CD4-positive, alpha-beta T cell treated with Interferon alpha-2 for 1 hour (primary cell): ENCODE results near the gene HRH3.

Source experiments
- DNase-seq, 2 donors: peaks; one replicate each; pipeline ENCODE4 v3.0.0-alpha.2; 2020 to 2022

HRH3 gene

DNA sequence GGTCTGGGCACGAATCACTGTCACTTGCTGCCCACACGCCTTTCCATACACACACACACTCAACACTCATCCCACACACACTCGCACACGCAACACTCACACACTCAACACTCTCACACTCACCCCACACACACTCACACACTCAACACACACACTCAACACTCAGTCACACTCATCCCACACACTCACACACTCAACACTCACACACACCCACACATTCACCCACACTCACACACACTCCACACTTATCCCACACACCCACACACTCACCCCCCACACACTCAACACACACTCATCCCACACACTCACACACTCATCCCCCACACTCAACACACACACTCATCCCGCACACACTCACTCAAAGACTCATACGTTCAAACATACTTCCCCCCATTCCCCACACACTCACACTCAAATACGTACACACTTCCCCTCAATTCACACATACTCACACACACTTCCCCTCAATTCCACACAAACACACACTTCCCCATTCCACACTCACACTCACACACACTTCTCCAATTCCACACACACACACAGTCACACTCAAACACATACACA lies 9.0 kb upstream of the HRH3 start:
- DNase-seq, result no peak

DNA sequence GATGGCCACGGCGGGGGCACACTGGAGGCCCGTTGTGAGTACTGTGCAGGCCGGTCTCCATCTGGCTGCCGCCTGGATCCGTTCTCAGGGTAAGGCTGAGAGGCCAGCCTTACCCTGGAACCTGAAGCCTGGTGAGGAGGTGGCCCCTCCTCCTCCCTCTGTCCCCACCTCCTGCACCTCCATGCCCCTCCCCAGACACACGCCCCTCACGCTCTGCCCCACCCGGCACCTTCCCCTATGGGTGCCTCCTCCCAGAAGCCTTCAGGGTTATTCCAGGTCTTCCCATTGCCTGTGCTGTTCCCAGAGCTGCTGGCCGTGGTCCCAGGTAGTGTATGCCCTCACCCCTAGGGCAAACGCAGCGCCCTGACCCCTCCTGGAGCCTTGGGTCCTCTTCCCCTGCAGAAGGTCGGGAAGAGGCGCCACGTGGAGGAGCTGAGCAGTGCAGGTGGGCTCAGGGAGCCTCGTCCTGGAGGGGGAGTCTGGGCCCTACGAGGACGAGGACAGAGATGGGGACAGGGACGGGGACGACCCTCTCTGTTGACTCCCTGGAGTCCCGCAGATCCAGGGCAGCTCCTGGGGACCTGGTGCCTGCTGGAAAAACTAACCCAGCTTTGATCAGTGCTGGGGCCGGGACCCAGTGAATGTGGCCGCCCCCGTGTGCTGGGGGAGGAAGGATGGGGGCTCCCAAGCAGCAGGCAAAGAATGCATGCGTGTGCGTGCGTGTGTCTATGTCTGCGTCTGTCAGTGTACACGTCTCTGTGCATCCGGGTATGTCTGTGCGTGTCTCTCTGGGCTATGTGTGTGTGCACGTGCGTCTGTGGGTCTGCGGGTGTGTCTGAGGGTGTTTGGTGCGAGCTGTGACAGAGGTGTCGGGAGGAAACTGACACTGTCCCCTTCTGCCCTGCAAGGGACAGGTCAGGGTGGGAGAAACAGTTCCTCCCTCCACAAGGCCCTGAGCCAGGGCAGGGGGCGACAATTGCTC lies 8.2 kb upstream of the HRH3 start:
- no peak for DNase-seq

DNA sequence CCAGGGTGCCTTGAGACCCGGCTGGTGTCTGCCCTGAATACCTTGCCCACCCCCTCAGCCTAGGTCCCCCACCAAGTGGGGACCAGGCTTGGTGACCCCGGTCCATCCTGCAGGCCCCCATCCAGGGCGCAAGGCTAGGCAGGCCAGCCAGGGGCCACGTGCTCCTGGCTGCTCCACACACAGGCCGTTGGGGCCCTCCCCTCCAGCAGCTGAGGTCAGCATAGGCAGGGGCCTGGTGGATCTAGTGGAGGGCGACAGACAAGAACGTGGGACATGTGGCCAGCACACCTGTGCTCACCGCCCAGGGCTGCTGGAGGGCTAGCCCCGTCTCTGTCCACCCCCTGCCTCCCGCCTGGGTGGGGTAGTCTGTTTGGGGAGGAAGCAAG lies 7.5 kb upstream of the HRH3 start:
- no peak for DNase-seq

DNA sequence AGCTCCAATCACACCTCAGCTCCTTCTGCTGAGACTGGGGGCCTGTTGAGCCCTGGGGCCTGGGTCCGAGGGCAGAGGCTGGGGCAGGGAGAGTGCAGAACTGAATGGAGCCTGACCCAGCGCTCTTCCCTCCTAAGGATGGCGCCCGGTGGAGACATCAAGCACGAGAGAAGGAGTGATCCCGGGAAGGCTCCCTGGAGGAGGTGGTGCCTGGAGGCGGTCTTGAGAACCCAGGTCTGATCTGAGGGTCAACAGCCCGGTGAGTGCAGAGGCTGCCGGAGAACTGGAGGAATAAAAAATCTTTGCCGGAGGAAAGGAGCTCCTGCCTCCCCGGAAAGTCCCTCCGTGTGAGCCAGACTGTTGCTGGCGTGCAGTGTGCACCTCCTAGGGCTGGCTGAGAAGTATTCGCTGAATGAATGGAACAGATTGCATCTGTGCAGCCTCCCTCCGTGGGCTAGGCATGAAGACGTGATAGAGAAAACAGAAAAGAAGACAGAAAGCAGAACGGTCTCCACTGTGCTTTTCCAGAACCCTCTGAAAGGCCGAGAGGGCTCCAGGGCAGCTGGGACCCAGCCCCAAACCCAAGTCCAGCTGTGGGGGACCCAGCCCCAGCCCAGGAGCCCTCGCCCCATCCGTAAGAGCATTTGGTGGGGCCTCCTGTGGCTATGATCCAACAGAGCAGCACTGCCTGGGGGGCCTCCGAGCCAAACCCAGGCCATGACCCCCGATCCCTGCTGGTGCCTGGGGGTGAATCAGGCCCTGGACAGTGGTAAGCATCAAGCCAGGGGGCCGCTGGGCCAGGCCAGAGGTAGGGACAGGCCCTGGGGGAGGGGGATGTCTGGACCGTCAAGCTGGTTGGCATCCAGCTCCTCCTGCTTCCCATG lies 6.9 kb upstream of the HRH3 start:
- no peak for DNase-seq

DNA sequence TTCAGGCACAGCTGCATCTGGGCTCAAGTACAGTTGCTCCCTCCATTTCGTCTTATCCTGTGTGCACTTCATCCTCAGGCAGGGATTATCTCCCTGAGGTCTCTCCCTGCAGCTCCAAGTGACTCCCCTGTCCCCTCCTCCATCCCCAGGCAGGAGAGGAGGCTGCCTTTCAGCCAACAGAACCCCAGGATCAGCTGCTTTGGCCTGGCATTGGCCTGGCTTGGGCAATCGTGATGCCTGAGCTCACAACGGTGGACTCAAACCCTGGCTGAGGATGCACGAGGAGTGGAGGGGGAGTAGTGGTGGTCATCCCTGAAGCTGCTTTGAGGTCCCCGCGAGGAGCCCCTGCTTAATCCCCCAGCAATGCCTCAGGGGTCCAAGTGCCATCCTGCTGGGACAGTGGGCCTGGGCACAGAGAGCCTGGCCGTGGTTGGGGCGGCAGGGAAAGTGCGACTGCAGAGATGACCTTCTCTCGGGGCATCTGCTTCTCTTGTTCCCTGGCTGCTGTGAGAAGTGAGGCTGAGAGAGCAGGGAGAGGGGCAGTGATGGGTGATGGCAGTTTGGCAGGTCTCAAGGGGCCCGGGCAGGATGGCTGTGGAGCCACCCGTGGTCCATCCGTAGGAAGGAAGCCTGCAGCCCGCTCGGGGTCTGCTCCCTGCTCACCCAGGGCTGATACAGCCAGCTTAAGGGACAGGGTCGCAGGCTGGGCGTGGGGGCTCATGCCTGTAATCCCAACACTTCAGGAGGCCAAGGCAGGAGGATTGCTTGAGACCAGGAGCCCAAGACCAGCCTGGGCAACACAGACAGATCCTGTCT lies 6.0 kb upstream of the HRH3 start:
- no peak for DNase-seq

DNA sequence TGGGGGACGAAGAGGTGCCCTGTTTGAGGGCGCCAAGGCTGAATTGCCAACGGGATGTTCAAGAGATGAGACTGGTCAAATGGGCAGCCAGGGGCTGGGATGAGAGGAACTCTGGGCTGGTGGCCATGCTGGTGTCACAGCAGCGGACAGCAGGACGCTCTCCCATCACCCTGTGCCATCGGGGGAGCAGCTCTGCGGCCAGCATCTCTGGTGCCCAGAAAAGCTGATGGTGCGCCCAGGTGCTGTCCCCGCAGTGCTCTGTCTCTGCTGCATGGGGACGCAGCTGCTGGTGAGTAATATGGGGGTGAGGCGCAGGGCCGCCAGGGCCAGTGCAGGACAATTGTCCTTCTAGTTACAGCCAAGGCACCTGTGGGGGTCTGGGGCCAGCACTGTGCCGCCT lies 4.9 kb upstream of the HRH3 start:
- no peak for DNase-seq

DNA sequence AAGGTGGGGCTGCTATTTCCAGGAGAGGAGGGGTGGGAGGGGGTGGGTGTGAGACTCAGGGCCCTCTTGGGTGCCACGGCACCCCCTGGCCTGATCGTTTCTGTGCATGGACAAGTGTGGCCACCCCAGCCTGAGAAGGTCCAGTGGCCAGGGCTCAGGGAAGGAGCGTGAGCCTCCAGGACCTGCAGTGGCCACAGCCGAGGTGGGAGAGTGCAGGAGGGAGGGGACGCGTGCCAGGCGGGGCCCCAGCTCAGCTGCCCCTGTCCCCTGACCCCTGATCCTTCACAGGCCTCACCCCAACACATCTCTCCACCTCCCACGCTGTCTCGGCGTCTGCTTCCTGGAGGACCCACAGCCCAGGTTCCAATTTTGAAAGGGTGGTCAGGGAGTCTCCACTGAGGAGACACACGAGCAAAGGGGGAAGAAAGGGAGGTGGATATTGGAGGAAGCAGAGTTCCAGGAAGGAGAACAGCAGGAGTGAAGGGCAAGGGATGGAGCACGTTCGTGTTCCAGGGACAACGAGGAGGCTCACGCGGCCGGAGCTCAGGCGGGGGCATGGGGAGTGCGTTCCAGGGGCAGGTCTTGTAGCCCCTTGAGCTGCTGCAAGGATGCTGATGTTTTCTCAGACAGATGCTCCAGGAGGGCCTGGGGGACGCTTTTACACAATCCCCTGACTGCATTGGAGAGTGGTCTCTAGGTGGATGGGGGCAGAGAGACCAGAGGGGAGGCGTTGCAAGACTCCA lies 4.2 kb upstream of the HRH3 start:
- no peak for DNase-seq

DNA sequence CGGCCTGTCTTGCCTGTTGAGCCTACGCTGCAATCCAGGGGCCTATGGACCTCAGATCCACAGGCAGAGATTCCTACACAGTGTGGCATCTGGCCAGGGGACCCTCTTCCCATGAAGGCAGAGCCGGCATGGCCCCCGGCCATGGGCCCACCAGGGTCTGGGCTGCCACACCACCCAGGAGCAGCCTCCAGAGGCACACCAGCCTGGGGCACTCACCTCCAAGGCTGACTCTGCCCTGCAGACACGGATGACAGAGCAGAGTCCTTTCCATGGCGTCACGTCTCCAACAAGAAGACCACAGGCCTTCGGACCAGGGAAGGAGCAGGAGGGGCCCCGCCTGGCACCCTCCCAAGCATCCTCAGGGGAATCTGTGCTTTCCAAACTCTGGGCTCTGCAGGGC lies 3.5 kb upstream of the HRH3 start:
- DNase-seq, result no peak

DNA sequence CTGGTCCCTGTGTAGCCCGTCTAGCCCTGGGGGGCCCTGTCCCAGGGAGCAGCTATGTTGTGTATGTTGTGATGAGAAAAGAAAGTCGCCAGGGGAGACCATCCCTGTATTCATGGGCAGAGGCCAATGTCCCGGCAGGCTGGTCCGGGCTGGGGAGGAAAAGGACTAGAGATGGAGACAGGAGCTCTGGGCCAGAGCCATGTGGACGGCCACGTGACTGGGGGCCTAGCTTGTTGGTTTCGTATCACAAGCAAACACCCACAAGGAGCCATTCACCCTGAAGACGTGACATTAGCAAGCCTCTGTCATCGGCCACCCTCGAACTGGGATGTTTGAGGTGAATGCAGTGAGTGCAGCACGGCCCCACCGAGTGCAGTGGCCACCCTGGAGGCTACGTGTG lies 2.9 kb upstream of the HRH3 start:
- DNase-seq, result no peak

DNA sequence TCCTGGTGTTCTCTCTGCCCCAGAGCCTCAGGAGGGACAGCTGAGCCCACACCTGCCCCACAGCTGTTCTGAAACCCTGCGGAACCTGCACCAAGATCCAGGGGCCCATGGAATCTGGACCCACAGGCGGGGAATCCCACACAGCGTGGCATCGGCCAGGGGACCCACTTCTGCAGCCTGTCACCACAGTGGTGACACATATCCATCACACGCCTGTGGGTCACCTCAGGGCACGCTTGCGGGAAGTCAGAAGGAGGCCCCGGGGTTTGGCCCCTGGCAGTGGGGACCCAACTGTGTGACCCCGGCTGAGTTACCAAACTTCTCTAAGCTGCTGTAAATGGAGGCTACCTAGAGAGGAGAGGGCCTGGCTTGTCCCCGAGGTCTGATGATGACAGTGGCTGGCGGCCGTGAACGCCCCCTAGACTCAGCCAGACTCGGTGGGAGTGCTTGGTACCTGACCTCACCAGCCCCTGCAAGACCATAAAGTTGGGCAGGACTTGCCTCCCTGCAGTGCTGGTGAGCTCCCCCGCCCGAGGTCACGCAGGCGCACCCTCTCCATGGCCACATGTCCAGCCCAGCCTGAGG lies 2.3 kb upstream of the HRH3 start:
- DNase-seq, result no peak

DNA sequence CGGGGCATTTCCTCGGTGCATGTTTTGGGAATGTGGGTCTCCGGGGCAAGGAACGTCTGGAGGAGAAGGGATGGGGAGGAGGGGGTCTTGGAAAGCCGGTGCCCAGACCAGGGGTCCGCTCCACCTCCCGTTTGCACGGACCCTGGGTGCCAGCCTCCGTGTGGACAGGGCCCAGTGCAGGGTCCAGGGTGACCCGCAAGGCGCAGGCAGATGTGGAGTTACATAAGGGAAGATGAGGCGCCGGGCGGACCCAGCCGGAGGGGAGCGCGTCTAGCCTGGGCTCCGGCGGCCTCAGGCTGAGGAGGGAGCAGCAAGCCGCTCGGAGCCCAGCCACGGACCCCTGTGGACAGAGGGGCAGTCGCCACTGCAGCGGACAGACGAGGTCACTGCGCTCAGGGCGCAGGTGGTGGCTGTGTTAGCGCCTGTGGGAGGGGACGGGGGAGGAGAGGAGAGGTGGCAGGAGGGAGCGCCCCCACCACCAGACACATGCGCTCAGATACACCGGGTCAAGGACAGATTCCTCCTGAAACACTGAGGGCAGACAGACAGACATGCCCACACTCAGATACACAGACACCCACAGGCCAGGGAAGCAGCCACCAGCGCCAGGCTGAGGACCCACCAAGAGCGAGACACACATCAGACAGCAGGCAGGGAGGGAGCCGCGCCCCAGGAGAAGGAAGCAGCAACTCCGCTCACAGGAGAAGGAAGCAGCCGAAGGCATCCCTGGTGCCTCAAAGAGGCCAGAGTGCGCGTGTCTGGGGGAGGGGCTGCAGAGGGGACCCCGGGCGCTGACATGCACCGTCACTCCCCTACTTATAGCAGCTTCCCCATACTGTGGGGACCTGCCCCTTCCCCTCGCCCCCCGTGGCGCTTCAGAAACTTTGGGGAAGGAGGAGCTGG lies 839 bp upstream of the HRH3 start:
- no peak for DNase-seq

DNA sequence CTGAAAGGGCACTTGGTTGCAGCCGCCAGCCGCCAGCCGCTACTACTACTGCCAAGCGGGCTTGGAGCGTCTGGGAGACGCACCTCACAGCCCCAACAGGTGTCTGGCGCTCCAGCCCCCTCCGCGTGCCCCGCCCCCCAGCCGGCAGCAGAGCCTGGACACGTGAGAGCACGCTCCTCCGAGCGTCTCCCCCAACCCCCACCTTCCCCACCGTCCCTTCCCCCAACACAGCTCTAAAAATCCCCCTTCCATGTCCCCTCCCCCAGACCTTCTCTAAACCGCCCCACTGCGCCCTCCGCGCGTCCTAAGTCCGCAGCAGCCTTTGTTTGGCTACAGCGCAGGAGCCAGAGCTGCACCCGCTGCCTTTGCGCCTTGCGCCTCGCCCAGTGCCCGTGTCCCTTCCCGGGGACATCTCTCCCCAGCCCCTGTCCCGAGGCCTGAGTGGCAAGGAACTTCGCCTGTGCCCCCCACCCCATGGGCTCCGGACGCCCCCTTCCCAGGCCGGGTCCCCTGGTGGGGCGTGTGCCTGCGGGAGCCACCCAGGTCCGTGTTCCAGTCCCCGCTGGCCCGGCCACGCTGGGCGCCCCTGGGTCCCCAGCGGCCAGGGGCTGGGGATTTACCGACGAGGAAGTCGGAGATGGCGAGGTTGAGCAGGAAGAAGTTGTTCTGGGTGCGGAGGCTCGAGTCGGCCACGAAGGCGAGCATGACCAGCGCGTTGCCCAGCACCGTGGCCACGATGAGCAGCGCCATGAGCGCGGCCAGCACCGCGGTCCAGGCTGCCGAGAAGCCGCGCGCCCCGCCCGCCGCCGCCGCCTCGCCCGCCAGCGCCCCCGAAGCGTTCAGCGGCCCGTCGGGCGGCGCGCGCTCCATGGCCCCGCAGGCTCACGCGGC lies 732 bp downstream of the HRH3 start:
- DNase-seq, result no peak

DNA sequence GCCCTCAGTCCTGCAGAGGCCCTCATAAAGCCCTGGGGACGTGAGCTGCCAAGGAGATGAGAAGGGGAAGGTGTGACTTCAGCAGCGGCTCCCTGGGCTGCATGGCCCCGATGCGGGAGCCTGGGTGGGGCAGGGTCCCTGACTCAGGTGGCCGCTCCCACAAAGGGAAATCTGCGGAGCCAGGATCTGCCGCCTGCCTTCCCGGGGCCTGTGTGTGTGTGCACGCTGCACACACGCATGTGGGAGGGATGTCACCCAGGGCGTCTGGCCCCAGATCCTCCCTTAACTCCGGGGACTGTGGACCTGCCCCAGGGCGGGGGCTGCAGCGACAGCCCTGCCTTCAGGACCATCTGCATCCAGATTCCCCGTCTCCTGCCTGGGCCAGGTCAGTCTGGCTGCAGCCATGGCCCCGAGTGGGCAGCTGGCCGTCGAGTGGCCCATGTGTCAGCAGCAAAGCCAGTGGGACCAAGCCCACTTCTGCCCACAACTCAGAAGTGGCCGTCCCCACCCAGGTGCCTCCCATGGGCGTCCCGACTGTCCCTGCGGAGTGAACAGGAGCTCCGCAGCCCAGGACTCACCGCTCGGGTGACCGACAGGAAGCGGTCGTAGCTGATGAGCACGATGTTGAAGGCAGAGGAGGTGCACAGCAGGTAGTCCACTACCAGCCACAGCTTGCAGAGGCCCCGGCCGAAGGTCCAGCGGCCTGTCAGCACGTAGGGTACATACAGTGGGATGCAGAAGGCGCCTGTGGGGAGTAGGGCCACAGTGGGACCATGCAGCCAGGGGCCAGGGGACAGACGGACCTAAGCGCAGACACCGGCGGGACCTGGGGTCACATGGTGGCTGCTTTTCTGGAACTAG lies 1.9 kb downstream of the HRH3 start:
- no peak for DNase-seq

DNA sequence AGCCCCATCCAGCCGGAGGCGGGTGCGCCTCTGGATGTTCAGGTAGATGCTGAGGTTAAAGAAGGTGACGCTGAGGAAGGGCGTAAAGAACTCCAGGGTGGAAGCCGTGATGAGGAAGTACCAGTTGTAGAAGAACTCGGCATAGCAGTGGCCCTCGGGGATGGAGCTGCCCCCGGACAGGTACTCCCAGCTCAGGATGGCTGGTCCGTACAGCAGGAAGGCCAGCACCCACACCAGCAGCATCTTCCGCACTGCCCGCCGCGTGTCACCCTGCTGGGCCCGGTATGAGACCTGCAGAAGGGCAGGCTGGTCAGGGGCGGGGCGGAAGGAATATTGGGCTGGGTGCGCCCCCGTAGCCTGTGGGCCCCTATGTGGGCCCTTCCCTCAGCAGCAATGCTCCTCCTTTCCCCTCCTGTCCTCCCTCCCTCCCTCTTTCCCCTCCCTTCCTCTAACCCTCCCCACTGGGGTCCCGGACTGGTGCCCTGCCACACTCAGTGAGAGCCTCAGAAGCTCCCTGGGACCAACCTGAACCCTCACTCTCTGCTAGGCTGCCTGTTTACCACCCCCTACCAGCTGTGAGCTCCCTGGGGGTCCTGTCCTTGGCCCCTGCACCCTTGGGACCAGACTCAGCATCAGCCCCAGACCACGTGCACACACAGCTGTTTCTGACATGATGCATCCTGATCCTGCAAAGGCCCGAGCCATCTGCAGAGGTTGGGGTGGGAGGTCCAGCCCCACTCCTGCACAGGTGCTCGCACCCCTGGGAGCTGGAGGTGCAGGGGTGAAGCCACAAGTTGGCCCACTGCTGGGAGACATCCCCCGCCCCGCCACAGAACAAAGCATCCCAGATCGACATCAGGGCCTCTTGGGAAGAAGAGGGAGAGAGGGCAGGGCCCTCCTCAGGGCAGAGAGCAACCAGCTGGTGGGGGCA lies 3.2 kb downstream of the HRH3 start:
- no peak for DNase-seq

DNA sequence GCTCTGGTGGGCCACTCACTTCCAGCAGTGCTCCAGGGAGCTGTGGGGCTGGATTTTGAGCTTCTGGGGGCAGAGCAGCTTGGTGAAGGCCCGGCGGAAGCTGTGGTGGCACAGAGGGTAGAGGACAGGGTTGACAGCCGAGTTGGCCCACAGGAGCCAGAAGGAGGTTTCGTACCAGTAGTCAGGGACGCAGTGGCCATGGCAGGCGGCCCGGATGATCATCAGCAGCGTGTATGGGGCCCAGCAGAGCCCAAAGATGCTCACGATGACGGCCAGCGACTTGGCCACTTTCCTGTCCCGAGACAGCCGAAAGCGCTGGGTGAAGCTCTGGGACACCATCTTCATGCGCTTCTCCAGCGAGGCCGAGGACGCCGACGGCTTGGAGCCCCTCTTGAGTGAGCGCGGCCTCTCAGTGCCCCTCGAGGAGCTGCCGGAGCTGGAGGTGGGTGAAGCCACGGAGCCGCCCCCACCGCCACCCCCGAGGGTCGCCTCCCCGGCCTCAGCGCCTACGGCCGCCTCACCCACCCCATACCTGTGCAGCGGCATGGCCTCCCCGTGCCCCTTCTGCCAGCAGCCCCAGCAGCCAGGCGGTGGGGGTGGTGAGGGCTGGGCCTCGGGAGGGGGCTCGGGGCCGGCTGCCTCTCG lies 4.0 kb downstream of the HRH3 start:
- no peak for DNase-seq
